Stimulated activated CD8-positive, alpha-beta memory T cell treated with anti-CD3 and anti-CD28 coated beads, Interleukin-2, amount 100 ng/mL, for 1 hour (primary cell): ENCODE results near the gene CENPX.

Experiments used
- DNase-seq, 2 donors: peaks; one replicate each; pipeline ENCODE4 v3.0.0-alpha.2; 2020; ENCODE audit warnings: low read depth in 2 of 2

CENPX gene

GRCh38 chr17:82023447-82024241, 966 bp upstream of the CENPX start:
- no peak for DNase-seq

GRCh38 chr17:82022981-82023446, 336 bp upstream of the CENPX start, which contains the start of gene LRRC45:
Gene LRRC45 (plus strand): TSS chr17:82023305. CDS start chr17:82023644, 339 bp downstream.
- DNase-seq: peak; percentile 99 to 100

GRCh38 chr17:82021900-82022309, 773 bp downstream of the CENPX start:
- DNase-seq: no peak

- peak in 1 of 2 donors; percentile 23 for DNase-seq
Observed at GRCh38 chr17:82021107-82021899, 1.4 kb downstream of the CENPX start.

GRCh38 chr17:82020572-82021106, 2.0 kb downstream of the CENPX start:
- no peak for DNase-seq

- DNase-seq: peak; percentile 29 to 39
Observed at GRCh38 chr17:82019690-82020571, 2.7 kb downstream of the CENPX start.

GRCh38 chr17:82018989-82019689, 3.5 kb downstream of the CENPX start:
- DNase-seq: no peak

- DNase-seq: no peak
Observed at GRCh38 chr17:82018152-82018988, 4.3 kb downstream of the CENPX start.

- DNase-seq: no peak
Observed at GRCh38 chr17:82017612-82018151, 5.0 kb downstream of the CENPX start.

GRCh38 chr17:82016875-82017459, 5.7 kb downstream of the CENPX start:
- no peak for DNase-seq

GRCh38 chr17:82016061-82016874, 6.4 kb downstream of the CENPX start:
- DNase-seq: no peak

- DNase-seq: no peak
Observed at GRCh38 chr17:82015311-82015971, 7.2 kb downstream of the CENPX start.

GRCh38 chr17:82014971-82015310, 7.7 kb downstream of the CENPX start:
- DNase-seq: no peak

GRCh38 chr17:82014432-82014831, 8.2 kb downstream of the CENPX start:
- DNase-seq: no peak

GRCh38 chr17:82013772-82014321, 8.8 kb downstream of the CENPX start:
- no peak for DNase-seq

GRCh38 chr17:82013341-82013740, 9.3 kb downstream of the CENPX start:
- DNase-seq: no peak

- DNase-seq: no peak
Observed at GRCh38 chr17:82012640-82013295, 9.9 kb downstream of the CENPX start.
